ENCODE results near the gene POLR3A.

The POLR3A gene

DNA sequence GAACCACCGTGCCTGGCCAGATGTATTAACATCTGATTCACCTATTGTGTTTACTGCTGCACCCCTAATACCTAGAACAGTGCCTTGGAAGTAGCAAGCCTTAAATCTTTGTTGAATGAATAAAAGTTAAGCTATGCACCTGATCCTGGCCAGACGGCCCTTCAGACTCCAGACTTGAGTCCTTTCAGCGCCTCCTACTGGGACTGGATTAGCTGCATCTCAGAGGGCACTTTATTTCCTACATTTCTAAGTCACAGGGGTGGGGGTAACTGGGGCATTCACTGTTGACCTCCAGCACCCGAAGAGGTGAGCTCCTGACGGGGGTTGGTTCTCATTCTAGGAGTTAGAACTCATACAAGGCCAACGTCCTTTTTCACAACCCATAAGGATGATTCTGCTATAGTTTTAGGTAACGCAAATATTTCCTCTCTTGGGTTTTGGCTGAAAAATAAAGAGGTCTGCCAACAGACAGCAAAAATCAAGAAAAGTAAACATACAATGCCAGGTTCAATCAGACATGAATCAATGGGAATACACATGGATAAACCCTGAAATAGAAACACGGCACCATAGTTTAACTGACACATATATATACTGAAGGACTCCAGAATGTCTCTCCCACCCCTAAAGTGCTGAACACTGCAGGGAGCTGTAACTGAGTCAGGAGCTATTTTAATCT, 54.8 kb downstream of the POLR3A start:
- DNase-seq, result no peak

DNA sequence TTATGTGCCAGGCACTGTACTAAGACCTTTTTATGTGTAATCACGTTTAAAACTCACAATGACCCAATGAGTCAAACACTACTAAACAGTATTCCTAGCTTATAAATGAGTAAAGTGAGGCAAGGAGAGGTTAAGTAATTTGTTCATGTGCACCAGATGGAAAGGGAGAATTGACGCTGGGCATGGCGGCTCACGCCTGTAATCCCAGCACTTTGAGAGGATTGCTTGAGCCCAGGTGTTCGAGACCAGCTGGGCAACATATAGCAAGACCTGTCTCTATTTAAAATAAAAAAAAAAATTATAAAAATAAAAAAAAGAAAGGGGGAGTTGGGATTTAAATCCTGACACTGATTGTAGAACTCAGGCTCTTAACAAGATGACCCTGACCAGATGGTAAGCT, 56.0 kb downstream of the POLR3A start:
- no peak for DNase-seq

DNA sequence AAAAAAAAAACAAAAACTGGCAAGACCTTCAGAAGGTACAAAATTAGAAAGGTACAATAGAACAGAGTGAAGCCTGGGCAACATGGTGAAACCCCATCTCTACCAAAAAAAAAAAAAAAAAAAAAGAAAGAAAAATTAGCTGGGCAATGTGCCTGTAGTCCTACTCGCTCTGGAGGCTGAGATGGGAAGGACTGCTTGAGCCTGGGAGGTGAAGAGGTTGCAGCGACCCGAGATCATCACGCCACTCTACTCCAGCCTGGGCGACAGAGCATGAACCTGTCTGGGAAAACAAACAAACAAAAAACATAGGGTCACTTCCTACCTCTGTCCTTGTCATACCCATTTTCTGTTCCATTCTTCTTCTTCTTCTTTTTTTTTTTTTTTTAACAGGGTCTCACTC, 57.2 kb downstream of the POLR3A start:
- no peak for DNase-seq

DNA sequence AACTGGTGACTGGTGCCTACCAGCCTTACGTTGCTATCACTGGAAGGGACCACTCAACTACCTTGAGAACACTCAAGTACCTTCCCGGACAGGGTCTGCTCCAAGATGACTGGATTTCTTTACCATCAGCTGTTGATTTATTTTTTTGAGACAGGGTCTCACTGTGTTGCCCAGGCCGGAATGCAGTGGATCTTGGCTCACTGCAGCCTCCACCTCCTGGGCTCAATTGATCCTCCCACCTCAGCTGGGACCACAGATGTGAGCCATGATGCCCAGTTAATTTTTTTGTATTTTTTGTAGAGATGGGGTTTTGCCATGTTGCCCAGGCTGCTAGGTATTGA, 57.5 kb downstream of the POLR3A start:
- no peak for DNase-seq

DNA sequence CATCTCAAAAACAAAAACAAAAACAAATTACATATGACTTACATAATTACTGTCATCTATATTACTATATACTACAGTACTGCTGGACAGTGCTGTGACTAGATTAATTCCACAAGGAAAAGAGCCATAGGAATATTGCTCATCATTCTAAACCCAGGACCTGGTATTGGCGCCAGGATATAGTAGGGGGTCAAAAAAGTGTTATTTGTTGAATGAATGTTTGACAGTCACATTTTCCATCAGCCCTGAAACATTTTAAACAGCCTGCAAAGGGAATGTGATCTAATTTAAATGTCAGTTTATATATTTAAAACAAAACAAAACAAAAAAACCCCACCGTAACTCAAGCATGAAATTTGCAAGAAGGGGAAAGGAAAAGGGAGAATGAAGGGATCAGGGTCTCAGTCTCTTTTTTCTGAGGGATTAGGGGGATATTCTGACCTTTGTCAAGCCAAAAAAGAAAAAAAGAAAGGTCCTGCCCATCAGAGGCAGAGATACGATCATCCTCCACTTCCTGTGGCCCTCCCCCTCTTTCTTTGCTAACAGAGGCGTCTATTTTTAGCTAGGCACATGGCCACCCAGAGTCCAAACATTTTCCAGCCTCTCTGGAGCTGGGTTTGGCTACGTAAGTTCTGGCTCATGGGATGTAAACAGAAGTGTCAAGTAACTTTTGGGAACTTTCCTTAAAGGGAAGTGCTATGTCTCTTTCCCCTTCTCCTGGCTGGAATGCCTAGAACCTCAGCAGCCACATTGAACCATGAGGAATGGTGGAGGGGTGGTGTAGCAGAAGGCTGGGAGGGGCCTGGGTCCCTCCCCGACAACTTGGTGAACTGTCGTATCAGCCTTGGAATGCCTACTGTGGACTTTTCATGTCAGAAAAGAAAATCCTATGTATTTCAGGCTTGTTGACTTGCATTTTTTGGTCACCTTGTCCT, 58.2 kb downstream of the POLR3A start:
- no peak for DNase-seq

DNA sequence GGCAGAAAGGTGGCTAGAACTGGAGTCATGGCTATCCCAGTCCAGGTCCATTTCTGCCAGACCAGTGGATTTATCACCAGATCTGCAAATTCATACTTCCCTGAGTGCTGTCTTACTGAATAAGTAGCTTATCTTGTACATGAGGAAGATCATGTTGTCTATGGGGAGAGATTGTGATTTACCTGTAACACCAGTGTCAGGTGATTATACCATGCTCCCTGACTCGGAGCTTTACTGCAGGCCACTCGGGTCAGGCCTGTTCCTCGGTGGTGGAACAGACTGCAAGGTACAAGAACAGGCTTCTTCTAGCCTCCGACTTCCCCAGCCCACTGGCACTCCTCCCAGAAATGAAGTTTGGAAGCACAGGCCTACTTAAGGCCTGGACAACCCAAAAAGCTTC, 60.2 kb downstream of the POLR3A start:
- DNase-seq, result no peak

DNA sequence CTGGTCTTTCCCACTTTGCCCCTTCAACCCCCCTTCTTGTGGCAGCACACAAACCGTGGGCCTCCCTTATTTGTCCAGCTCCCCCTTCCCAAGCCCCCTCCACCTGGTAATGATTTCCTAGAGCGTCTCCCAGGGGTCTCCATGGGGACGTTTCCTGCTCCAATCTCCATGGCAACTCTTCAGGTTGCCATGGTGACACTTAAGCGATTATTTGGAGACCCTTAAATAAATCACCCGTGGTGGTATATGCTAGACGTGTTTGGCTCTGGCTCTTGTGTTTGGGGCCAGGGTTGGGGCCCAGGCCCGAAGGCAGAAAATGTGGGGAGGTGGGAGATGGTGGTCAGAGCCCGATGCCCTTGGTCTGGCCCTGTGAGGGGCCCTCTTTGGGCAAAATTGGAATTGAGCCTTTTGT, 61.7 kb downstream of the POLR3A start:
- DNase-seq, result no peak

DNA sequence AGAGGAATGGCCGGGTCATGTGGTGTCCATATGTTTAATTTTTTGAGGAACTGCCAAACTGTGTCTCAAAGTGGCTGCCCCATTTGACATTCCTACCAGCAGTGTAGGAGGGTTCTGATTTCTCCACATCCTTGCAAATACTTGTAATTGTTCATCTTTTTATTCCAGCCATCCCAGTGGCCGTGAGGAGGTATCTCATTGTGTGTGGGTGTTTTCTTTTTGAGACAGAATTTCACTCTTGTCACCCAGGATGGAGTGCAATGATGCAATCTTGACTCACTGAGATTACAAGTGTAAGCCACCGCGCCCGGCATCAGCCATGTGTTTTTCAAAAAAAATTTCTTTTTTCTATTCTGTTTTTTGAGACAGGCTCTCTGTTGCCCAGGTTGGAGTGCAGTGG, 64.0 kb downstream of the POLR3A start:
- DNase-seq, result no peak

DNA sequence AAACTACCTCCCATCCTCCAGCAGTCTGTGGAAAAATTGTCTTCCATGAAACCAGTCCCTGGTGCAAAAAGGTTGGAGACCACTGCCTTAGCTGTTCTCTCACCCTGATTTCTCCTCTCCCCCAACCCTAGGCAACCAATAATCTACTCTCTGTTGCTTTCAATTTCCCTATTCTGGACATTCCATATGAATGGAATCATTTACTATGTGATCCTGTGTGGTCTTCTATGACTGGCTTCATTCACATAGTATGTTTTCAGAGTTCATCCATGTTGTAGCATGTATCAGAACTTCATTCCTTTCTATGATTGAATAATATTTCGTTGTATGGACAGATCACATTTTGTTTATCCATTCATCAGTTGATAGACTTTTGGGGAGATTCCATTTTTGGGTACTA, 64.5 kb downstream of the POLR3A start:
- no peak for DNase-seq

DNA sequence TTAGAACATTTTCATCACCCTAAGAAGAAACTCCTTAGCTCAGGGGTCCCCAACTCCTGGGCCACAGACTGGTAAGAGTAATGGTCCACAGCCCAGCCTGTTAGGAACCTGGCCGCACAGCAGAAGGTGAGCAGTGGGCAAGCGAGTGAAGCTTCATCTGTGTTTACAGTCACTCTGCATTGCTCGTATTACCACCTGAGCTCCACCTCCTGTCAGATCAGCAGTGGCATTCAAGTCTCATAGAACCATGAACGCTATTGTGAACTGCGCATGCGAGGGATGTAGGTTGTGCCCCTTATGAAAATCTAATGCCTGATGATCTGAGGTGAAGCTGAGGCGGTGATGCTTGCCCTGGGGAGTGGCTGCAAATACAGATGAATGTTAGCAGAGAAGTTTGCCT, 65.4 kb downstream of the POLR3A start:
- DNase-seq, result no peak

DNA sequence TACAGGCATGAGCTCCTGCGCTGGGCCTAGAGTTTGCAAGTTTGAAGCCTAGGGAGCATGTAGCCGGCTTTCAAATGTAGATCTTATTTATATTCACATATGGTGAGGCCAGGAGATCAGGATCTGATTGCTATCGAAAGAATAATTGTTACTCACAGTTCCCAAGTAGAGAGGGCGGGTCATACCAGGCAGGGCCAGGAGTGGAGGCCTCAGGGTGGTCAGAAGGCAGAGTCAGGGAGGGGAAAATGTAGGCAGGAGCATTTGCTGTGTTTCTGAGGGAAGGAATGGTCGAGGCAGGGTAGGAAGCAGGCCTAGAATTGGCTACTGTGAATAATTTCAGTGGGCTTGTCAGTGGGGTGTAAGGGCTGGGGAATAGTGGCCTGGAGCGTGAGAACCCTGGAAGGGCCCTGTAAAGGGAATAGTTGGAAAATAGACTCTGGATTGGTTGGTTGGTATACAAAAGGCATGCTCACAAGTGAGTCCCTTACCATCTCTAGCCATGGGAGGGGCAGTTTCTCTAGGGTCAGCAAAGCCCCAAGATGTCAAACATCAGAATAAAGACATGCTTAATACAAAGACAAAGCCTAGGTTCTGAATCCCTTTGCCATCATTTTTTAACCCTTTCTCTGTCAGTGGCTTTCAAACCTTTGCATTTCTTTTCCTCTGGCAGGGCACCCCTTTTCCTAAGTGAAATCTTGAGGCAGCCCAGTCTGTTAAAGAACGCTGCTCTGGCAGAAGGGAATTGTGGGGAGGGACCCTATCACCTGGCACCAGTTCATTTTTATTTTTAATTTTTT, 66.8 kb downstream of the POLR3A start:
- DNase-seq, result no peak

DNA sequence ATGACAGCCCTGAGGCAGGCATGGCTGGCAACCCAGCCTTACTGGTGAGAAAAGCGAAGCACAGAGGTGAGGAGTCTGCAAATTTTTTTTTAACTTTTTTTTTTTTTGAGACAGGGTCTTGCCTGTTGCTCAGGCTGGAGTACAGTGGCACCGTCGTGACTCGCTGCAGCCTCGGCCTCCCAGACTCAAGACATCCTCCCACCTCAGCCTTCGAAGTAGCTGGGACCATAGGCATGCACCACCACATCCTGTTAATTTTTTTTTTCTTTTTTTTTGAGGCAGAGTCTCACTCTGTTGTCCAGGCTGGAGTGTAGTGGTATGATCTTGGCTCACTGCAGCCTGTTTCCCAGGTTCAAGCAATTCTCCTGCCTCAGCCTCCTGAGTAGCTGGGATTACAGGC, 67.6 kb downstream of the POLR3A start:
- DNase-seq, result no peak

DNA sequence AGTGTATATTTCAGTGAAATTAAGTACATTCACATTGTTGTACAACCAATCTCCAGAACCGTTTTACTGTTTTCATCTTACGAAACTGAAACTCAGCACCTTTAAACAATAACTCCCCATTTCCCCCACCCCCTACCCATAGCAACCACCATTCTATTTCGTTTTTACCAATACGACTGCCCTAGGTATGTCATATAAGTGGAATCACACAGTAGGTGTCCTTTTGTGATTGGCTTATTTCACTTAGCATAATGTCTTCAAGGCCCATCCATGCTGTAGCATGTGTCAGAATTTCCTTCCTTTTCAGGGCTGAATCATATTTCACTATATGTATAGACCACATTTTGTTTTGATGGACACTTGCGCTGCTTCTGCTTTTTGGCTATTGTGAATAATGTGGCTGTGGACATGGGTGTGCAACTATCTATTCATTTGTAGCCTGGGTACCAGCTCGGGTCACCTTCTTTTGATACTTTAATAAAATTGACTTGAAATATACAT, 68.4 kb downstream of the POLR3A start:
- DNase-seq, result no peak

DNA sequence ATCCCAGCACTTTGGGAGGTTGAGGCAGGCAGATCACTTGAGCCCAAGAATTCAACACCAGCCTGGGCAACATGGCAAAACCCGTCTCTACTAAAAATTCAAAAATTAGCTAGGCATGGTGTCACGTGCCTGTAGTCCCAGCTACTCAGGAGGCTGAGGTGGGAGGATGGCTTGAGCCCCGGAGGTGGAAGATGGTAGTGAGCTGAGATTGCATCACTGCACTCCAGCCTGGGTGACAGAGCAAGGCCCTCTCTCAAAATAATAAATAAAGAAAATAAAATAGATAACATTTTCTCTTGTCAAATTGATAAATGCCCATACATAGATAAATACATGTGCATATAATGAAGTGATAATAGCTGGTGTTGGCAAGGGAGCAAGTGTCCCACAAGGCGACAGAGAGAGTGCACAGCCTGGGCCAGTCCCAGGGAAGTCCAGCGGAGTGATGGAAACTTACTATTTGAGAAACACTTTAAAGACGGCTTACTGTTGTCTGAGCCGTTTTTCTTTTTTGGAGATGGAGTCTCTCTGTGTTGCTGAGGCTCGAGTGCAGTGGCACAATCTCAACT, 69.3 kb downstream of the POLR3A start:
- DNase-seq, result no peak

DNA sequence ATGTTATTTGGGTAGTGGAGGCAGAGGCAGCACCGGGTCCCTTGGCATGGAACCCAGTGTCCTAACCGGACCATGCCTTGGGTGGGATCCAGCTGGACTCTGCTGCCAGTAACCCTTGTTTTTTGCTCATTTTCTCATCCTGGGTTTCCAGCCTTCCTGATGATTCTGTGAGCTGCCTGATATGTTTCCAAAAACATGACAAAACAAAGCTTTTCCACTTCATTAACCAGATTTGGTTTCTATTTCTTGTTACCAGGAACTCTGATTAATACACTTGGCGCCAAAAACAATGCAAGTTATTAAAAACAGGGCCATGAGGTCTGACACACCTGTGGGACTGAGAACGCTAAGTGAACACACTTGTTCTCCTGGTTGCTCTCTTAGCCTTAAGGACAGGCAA, 69.9 kb downstream of the POLR3A start:
- no peak for DNase-seq

DNA sequence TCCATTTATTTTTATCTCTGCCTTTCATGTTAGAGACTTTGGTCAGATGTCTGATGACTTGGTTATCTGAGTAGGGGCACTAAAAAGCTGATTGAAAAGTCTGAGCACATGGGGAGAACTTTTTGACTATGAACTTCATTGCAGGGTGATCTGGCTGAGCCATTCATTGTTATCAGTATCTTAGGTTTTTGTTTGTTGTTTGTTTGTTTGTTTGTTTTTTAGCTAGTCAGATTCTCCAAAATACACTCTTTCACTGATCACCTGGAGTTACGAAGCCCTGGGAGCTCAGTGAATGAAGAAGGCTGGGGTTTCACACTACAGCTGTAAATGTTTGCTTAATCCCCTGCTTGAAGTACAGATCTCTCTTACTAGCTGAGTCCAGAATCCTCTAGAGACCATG, 74.2 kb downstream of the POLR3A start:
- no peak for DNase-seq

DNA sequence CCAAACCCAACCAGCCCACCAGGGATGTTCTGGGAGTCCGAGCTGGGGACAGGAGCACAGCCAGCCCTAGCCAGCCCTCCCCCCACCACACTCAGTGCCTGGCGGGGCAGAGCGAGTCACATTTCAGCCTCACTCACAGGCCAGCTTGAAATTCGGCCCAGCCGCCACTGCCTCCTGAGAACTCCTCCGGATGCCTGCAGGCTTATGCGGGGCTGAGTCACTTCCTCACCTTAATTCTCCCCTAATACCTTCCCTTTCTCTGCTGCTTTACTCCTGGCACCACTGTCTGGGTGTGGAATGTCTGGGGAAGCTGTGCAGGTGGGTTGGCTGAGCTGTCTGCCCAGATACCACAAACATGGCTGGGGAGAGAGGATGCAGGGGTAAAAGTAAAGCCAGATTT, 80.1 kb downstream of the POLR3A start:
- DNase-seq, result no peak

DNA sequence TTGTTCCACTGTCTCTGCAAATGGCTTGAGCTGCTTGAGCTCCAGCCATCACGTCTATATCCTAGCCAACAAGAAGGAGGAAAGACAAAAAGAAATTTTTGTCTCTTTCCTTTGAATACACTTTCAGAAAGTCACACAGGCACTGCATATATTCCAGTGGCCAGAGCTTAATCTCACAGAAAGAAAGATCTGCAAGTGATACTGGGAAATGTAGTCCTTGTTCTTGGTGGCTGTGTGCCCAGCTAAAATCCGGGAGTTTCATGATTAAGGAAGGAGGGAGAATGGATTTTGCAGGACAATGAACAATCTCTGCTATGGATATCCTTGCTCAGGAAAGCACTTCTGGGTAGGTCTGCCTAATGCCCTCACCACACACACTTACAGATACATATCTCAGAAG, 83.2 kb downstream of the POLR3A start:
- no peak for DNase-seq

DNA sequence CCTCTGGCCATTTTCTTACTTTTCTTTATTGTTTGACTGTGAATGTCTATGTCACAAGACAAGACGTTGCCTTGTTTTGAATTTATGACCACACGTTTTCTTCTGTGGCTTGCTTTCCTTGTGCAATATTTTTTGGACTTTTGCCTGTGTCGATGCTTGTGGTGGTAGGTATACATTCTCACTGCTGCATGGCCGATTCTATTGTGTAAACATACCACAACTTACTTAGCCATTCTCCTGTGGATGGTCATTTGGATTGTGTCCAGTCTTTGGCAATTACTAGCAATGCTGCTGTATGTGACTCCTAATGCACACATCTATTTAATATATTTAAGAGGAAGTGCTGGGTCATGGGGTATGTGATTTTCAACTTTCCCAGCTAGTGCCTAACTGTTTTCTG, 84.8 kb downstream of the POLR3A start:
- DNase-seq, result no peak

DNA sequence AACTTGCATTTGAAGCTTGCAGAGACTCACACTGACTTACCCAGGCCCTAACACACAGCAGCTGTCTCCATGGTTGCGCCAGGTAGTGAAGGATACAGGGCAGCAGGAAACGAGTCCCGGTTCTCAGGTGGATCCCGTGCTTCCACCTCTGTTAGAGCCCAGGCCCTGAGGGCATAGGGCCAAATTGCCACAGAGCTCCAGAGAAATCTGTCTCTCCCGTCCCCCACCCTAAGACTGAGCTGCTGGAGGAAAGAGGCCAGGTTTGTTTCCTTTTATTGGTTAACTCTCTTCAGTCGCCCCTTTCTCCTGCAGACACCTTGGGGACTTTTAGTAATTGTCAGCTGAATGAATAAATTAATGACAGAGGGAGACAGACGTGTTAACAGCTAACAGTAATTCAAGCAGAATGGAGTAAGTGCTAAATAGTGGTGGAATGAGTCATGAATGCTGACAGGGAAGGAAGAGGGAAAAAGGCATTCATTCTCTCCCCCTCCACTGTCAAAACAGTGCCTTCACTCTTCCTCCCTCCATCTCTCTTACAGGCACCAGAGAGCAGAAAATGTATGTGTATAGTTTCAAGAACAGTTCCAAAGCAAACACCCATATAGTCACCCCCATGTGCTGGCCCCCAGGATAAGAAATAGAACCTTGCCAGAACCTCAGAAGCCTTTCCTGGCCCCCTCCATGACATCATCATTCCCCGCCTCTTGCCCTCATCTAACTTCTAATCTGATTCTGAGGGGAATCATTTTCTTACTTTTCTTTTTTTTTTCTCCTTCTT, 86.0 kb downstream of the POLR3A start:
- no peak for DNase-seq

DNA sequence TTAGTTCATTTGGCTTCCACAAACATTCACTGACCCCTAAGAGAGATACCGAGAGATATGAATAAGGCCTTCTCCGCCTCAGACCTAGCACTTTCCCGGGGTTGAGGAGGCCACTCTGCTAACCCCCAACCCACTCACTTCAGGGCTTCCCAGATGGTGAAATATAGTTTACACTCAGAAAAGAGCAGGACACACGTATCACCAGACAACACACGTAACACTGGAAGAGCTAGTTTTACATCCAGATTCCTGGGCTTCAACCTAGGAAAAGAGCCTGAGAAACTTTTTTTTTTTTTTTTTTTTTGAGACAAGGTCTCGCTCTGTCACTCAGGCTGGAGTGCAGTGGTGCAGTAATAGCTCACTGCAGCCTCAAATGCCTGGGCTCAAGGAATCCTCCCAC, 87.5 kb downstream of the POLR3A start:
- no peak for DNase-seq

DNA sequence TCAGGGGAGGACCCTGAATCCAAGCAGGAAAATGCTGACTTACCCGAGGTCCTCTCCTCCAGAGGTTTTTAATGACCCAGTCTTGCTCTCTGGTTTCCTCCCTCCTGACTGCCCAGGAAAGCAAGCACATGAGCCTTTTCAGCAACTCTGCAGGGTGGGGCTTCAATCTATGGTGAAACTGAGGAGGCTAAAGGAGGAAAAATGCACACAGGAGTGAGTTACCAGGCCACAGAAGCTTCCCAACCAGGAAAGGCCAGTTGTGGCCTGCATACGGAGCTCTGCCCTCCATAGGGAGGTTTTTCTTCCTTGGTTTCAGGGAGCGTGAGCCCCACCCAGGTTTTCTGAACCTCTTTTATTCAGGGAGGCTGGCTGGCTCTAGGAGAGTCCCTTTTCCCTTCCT, 88.7 kb downstream of the POLR3A start:
- DNase-seq, result no peak
